ENCODE results near the gene ZNF597. TPM values are rescaled to one million over a fixed set of nuclear protein-coding genes. Genes with fewer than 3 reads are reported as not detected.

ZNF597 gene
- total RNA-seq, 4 donors from 2014 or later = 2.1 to 3.2 (median 2.5) TPM

- no peak overlapping the region for H3K4me3 ChIP-seq (ENCODE audit: low read depth, poor library complexity, severe bottlenecking)
- no peak for TF ChIP-seq CTCF (IDR thresholded peaks at IDR 0.05)
- no peak for TF ChIP-seq POLR2A (IDR thresholded peaks at IDR 0.05)
- no peak for DNase-seq (ENCODE audit: low spot score in 2 of 2)
- intact Hi-C loops (cut with DNase I; ENCODE audit: low total_unique reads) = no loop called here
- WGBS, 2 donors = 93 to 95% methylated on average over 32 of the region's 32 CpGs
Measured at GRCh38 chr16:3481696-3482658, 38.7 kb upstream of the ZNF597 start.

GRCh38 chr16:3480901-3481695, 37.8 kb upstream of the ZNF597 start:
- 74 to 76% methylated on average over 18 of the region's 18 CpGs for WGBS, 2 donors
- DNase-seq (ENCODE audit: low spot score in 2 of 2) = no peak
- TF ChIP-seq CTCF (IDR thresholded peaks at IDR 0.05) (no peak), POLR2A (IDR thresholded peaks at IDR 0.05) (no peak)
- intact Hi-C loops (cut with DNase I; ENCODE audit: low total_unique reads) = no loop called here
- no peak overlapping the region for H3K4me3 ChIP-seq (ENCODE audit: low read depth, poor library complexity, severe bottlenecking)

GRCh38 chr16:3479654-3480216, 36.4 kb upstream of the ZNF597 start:
- intact Hi-C loops (cut with DNase I; ENCODE audit: low total_unique reads) = no loop called here
- TF ChIP-seq POLR2A (IDR thresholded peaks at IDR 0.05) = no peak
- TF ChIP-seq CTCF (IDR thresholded peaks at IDR 0.05) = no peak

GRCh38 chr16:3478242-3478925, 35.1 kb upstream of the ZNF597 start:
- H3K4me3 ChIP-seq (ENCODE audit: low read depth, poor library complexity, severe bottlenecking) = no peak overlapping the region
- no peak for TF ChIP-seq CTCF (IDR thresholded peaks at IDR 0.05)
- no peak for TF ChIP-seq POLR2A (IDR thresholded peaks at IDR 0.05)
- intact Hi-C loops (cut with DNase I; ENCODE audit: low total_unique reads) = no loop called here
- no peak for DNase-seq (ENCODE audit: low spot score in 2 of 2)
- 79 to 80% methylated on average over 11 of the region's 11 CpGs for WGBS, 2 donors

More at GRCh38 chr16:3479654-3480216, 36.4 kb upstream of the ZNF597 start:
- no peak overlapping the region for H3K4me3 ChIP-seq (ENCODE audit: low read depth, poor library complexity, severe bottlenecking)
- whole genome bisulfite sequencing, 2 donors = 90 to 92% methylated on average over 12 of the region's 12 CpGs
- no peak for DNase-seq (ENCODE audit: low spot score in 2 of 2)

- 90 to 92% methylated on average over 3 of the region's 3 CpGs for WGBS, 2 donors
- no peak overlapping the region for H3K4me3 ChIP-seq (ENCODE audit: low read depth, poor library complexity, severe bottlenecking)
- intact Hi-C loops (cut with DNase I; ENCODE audit: low total_unique reads) = no loop called here
- DNase-seq (ENCODE audit: low spot score in 2 of 2) = no peak
- TF ChIP-seq CTCF (IDR thresholded peaks at IDR 0.05) (no peak), POLR2A (IDR thresholded peaks at IDR 0.05) (no peak)
Measured at GRCh38 chr16:3476409-3476808, 33.1 kb upstream of the ZNF597 start.

All from lower leg skin (tissue), 4 donors.